ENCODE measurements around the gene RBMX. TPM values are rescaled to one million over a fixed set of nuclear protein-coding genes. Genes with fewer than 3 reads are reported as not detected.

Gene RBMX
- total and polyA plus RNA-seq, 2 of the 4 experiments (the other 2 are of a cell fraction), result 151 to 337 TPM

- Histone ChIP-seq H3K4me2 (ENCODE audit: low read depth, low read length) (no peak overlapping the region), H3K27ac (ENCODE audit: insufficient read depth, low read length) (no peak overlapping the region), H2BK120ac (ENCODE audit: low read depth, low read length) (no peak overlapping the region), H3K23ac (ENCODE audit: low read depth, low read length) (no peak overlapping the region), H2BK20ac (ENCODE audit: low read depth, low read length) (no peak overlapping the region), H3K9me1 (ENCODE audit: insufficient read depth, low read length) (no peaks in the 10 kb centered on the region), H4K5ac (ENCODE audit: low read depth, low read length) (no peak overlapping the region), H2BK15ac (ENCODE audit: low read depth, low read length) (no peak overlapping the region), H4K91ac (ENCODE audit: insufficient read depth, low read depth, low read length) (no peak overlapping the region), H3K79me1 (ENCODE audit: low read depth in 1 of 2, low read length in 2 of 2) (no peaks in the 10 kb centered on the region; a peak in 1 of 4 replicates), H2AK9ac (replicated peaks; ENCODE audit: low read depth, low read length, poor library complexity) (no peak overlapping the region), H3K36me3 (ENCODE audit: control insufficient read depth, insufficient read depth, low read length) (peaks cover 14% of the 10 kb centered on the region; the same call in 1 of the 2 replicates), H3K27me3 (ENCODE audit: control insufficient read depth, insufficient read depth, low read length) (no peaks in the 10 kb centered on the region), H3K14ac (replicated peaks; ENCODE audit: low read depth, low read length) (no peak overlapping the region), H2BK5ac (ENCODE audit: low read depth, low read length, poor library complexity, severe bottlenecking) (no peak overlapping the region), H2AK5ac (ENCODE audit: low read depth, low read length) (no peak overlapping the region), H3K4me3 (ENCODE audit: insufficient read depth, low read depth, low read length) (no peak overlapping the region), H4K20me1 (ENCODE audit: insufficient read depth, low read length) (no peaks in the 10 kb centered on the region), H3K9me3 (ENCODE audit: control insufficient read depth, insufficient read depth, low read length) (no peaks in the 10 kb centered on the region), H3K9ac (ENCODE audit: low read depth, low read length) (no peak overlapping the region), H3K4ac (ENCODE audit: low read depth, low read length) (no peak overlapping the region), H3K56ac (ENCODE audit: extremely low read depth, insufficient read depth, low read length) (no peak overlapping the region), H3K4me1 (ENCODE audit: control insufficient read depth, insufficient read depth, low read length) (no peaks in the 10 kb centered on the region), H2AFZ (replicated peaks; ENCODE audit: low read length, poor library complexity) (no peak overlapping the region), H3K18ac (ENCODE audit: low read depth, low read length) (no peak overlapping the region), H4K8ac (ENCODE audit: low read depth in 2 of 2, low read length in 2 of 2) (no peak overlapping the region)
- POLR2A ChIA-PET (ENCODE audit: unreplicated experiment), result no interaction called here
- BruUV-seq (replicated peaks), result no TSS peak
- DNase-seq (no peak), ATAC-seq (ENCODE audit: low read depth) (no peak)
- TF ChIP-seq, protein P1, sequence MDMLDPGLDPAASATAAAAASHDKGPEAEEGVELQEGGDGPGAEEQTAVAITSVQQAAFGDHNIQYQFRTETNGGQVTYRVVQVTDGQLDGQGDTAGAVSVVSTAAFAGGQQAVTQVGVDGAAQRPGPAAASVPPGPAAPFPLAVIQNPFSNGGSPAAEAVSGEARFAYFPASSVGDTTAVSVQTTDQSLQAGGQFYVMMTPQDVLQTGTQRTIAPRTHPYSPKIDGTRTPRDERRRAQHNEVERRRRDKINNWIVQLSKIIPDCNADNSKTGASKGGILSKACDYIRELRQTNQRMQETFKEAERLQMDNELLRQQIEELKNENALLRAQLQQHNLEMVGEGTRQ (IDR thresholded peaks at IDR 0.05; ENCODE audit: low read depth, low read length), result no peak
- no peak for TF ChIP-seq CEBPB (IDR thresholded peaks at IDR 0.05; ENCODE audit: low read depth, low read length)
- no peak for TF ChIP-seq CTCF (conservative IDR thresholded peaks at IDR 0.05; ENCODE audit: low read depth, low read length)
- no peak for TF ChIP-seq RFX5 (IDR thresholded peaks at IDR 0.05; ENCODE audit: low read depth, low read length)
- TF ChIP-seq BHLHE40 (IDR thresholded peaks at IDR 0.05; ENCODE audit: low read depth, low read length), result no peak
- TF ChIP-seq MXI1 (IDR thresholded peaks at IDR 0.05; ENCODE audit: borderline replicate concordance, low read depth, low read length), result no peak
- TF ChIP-seq RCOR1 (IDR thresholded peaks at IDR 0.05; ENCODE audit: insufficient replicate concordance, low read length), result no peak
- TF ChIP-seq CHD1 (IDR thresholded peaks at IDR 0.05; ENCODE audit: low read depth, low read length), result no peak
- TF ChIP-seq MAFK (IDR thresholded peaks at IDR 0.05; ENCODE audit: low read depth, low read length), result no peak
- in situ Hi-C loops (cut with MboI; ENCODE audit: low sequenced_read_pairs) (no loop called here), dilution Hi-C loops (cut with HindIII; ENCODE audit: low sequenced_read_pairs, unreplicated experiment) (no loop called here), intact Hi-C loops (cut with micrococcal nuclease) (no loop called here)
- 88% methylated on average over 3 of the region's 3 CpGs; no CpG with 5 or more reads in 1 of the 2 experiments for WGBS, 2 experiments (ENCODE audit: extremely low coverage in 2 of 2, insufficient read length in 1 of 2)
- CTCF ChIA-PET, result interaction anchor here (0.7 kb wide), 1 partner anchor 136 kb away, joined by 3 read pairs; no protein-coding TSS in a partner anchor
Observed at GRCh38 chrX:136851526-136851925, 29.0 kb downstream of the RBMX start.
